ENCODE data around the gene PHPT1. TPM values are rescaled to one million over a fixed set of nuclear protein-coding genes. Genes with fewer than 3 reads are reported as not detected.
"Not testable (repeated sequence)": the region's sequence is repeated elsewhere in the genome, so short reads cannot be mapped to it uniquely, and the experiment has no call there.

PHPT1 gene
- total RNA-seq, 1 donor from 2014 or later, result 142 TPM

- peaks cover 12% of the 10 kb centered on the region for H3K4me1 Mint-ChIP-seq (ENCODE audit: unreplicated experiment)
- no peak for TF ChIP-seq CTCF (IDR thresholded peaks at IDR 0.05)
- no peak overlapping the region for H3K27ac Mint-ChIP-seq (ENCODE audit: unreplicated experiment)
- no peak for DNase-seq (ENCODE audit: extremely low spot score, unreplicated experiment)
- H3K36me3 Mint-ChIP-seq (ENCODE audit: unreplicated experiment), result peaks cover 7% of the 10 kb centered on the region
- no peaks in the 10 kb centered on the region for H3K9me3 Mint-ChIP-seq (ENCODE audit: unreplicated experiment)
- H3K27me3 Mint-ChIP-seq (ENCODE audit: unreplicated experiment), result no peaks in the 10 kb centered on the region
- no peak overlapping the region for H3K4me3 Mint-ChIP-seq (ENCODE audit: unreplicated experiment)
Measured at GRCh38 chr9:136862849-136863622, 13.8 kb downstream of the PHPT1 start.

- H3K27ac Mint-ChIP-seq (ENCODE audit: unreplicated experiment), result no peak overlapping the region
- peaks cover 12% of the 10 kb centered on the region for H3K4me1 Mint-ChIP-seq (ENCODE audit: unreplicated experiment)
- no peak for TF ChIP-seq CTCF (IDR thresholded peaks at IDR 0.05)
- H3K4me3 Mint-ChIP-seq (ENCODE audit: unreplicated experiment), result no peak overlapping the region
- H3K27me3 Mint-ChIP-seq (ENCODE audit: unreplicated experiment), result no peaks in the 10 kb centered on the region
- DNase-seq (ENCODE audit: extremely low spot score, unreplicated experiment), result no peak
- H3K9me3 Mint-ChIP-seq (ENCODE audit: unreplicated experiment), result no peaks in the 10 kb centered on the region
- H3K36me3 Mint-ChIP-seq (ENCODE audit: unreplicated experiment), result peaks cover 9% of the 10 kb centered on the region
Measured at GRCh38 chr9:136863623-136864273, 14.5 kb downstream of the PHPT1 start.

GRCh38 chr9:136865041-136865767, 16.0 kb downstream of the PHPT1 start:
- H3K27ac Mint-ChIP-seq (ENCODE audit: unreplicated experiment), result peak overlapping the region; percentile 16
- no peak for TF ChIP-seq CTCF (IDR thresholded peaks at IDR 0.05)
- H3K4me3 Mint-ChIP-seq (ENCODE audit: unreplicated experiment), result peak overlapping the region; percentile 81
- H3K36me3 Mint-ChIP-seq (ENCODE audit: unreplicated experiment), result peaks cover 11% of the 10 kb centered on the region
- H3K27me3 Mint-ChIP-seq (ENCODE audit: unreplicated experiment), result no peaks in the 10 kb centered on the region
- peaks cover 12% of the 10 kb centered on the region for H3K4me1 Mint-ChIP-seq (ENCODE audit: unreplicated experiment)
- no peaks in the 10 kb centered on the region for H3K9me3 Mint-ChIP-seq (ENCODE audit: unreplicated experiment)
- DNase-seq (ENCODE audit: extremely low spot score, unreplicated experiment), result no peak

DNA sequence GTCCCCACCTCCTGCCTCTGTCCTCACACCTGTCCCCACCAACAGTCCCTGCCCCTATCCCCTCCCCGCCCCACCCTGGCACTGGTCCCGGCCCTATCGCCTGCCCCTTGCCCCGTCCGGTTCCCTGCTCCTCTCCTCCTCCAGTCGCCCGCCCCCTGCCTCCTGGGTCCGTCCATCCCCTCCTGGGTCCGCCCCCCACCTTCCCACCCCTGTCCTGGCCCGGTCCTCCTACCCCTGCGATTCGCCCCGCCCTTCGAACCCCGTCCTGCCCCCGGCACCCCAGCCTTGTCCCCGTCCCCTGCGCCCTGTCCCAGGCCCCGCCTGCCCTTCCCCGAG, 16.5 kb downstream of the PHPT1 start:
- Mint-ChIP-seq H3K4me3 (ENCODE audit: unreplicated experiment) (peak overlapping the region; percentile 81), H3K9me3 (ENCODE audit: unreplicated experiment) (no peaks in the 10 kb centered on the region), H3K27ac (ENCODE audit: unreplicated experiment) (peak overlapping the region; percentile 16), H3K4me1 (ENCODE audit: unreplicated experiment) (peaks cover 12% of the 10 kb centered on the region), H3K27me3 (ENCODE audit: unreplicated experiment) (no peaks in the 10 kb centered on the region), H3K36me3 (ENCODE audit: unreplicated experiment) (peaks cover 11% of the 10 kb centered on the region)
- no peak for TF ChIP-seq CTCF (IDR thresholded peaks at IDR 0.05)
- DNase-seq (ENCODE audit: extremely low spot score, unreplicated experiment), result no peak

- peak overlapping the region; percentile 66 for H3K4me3 Mint-ChIP-seq (ENCODE audit: unreplicated experiment)
- not testable (repeated sequence) for H3K27ac Mint-ChIP-seq (ENCODE audit: unreplicated experiment); H3K9me3 Mint-ChIP-seq (ENCODE audit: unreplicated experiment); H3K27me3 Mint-ChIP-seq (ENCODE audit: unreplicated experiment); DNase-seq (ENCODE audit: extremely low spot score, unreplicated experiment)
- peaks cover 11% of the 10 kb centered on the region for H3K36me3 Mint-ChIP-seq (ENCODE audit: unreplicated experiment)
- peaks cover 12% of the 10 kb centered on the region for H3K4me1 Mint-ChIP-seq (ENCODE audit: unreplicated experiment)
Measured at GRCh38 chr9:136866898-136867421, 17.8 kb downstream of the PHPT1 start.
